Type B pancreatic cell (in vitro differentiated cells): ENCODE results near the gene RNF34. TPM values are rescaled to one million over a fixed set of nuclear protein-coding genes. Genes with fewer than 3 reads are reported as not detected.
A peak's percentile ranks its signal among the peaks of the same experiment; 100 is the strongest.

Experiments
- DNase-seq: peaks from one replicate; pipeline ENCODE4 v3.0.0; 2021; ENCODE audit warnings: mixed read lengths; ENCODE audit not compliant: unreplicated experiment; ENCODE audit errors: extremely low spot score
- H3K27ac Mint-ChIP-seq: 2 replicates; pipeline ENCODE4 v1.8.0; 2021; ENCODE audit warnings: mild to moderate bottlenecking, mixed read lengths
- H3K27me3 Mint-ChIP-seq: 2 replicates; pipeline ENCODE4 v1.8.0; 2021; ENCODE audit warnings: mixed read lengths
- H3K36me3 Mint-ChIP-seq: 2 replicates; pipeline ENCODE4 v1.8.0; 2021; ENCODE audit warnings: mixed read lengths
- H3K4me1 Mint-ChIP-seq: one replicate; pipeline ENCODE4 v1.8.0; 2021; ENCODE audit warnings: mixed read lengths; ENCODE audit not compliant: unreplicated experiment
- H3K4me3 Mint-ChIP-seq: 2 replicates; pipeline ENCODE4 v1.8.0; 2021; ENCODE audit warnings: mild to moderate bottlenecking, mixed read lengths
- H3K9me3 Mint-ChIP-seq: 2 replicates; pipeline ENCODE4 v1.8.0; 2021; ENCODE audit warnings: mixed read lengths
- CTCF ChIP-seq: fragments of 200-600 bp; sonication (generic); conservative IDR thresholded peaks from 2 replicates; pipeline ENCODE4 v1.5.0; 2021; ENCODE audit warnings: antibody characterized with exemption, mild to moderate bottlenecking
- long read RNA-seq: library from polyadenylated mRNA; unstranded; transcript quantifications from one replicate; pipeline ENCODE4 v2.0.0, GENCODE V29; 2020
- total RNA-seq: library from RNA; stranded (reverse); gene quantifications from 2 replicates; pipeline ENCODE4 v1.2.1, GENCODE V29; 2021; ENCODE audit warnings: low replicate concordance

RNF34 gene
- 44.3 and 47.8 TPM in 2 replicates for total RNA-seq
- long read RNA-seq, transcript RNF34-201 (6 exons, 2,066 nt): major isoform, 226 of 266 reads
- long read RNA-seq, transcript RNF34-203 (7 exons, 2,051 nt): minor isoform, 7 of 266 reads
- long read RNA-seq, partial matches to known transcripts: 15 of 266 reads
- long read RNA-seq, other reads (novel, unspliced or antisense): 17 of 266 reads

- no peaks in the 10 kb centered on the region for H3K9me3 Mint-ChIP-seq
- peak within 1 kb of the TSS; percentile 99 for H3K4me3 Mint-ChIP-seq
- H3K36me3 Mint-ChIP-seq: peaks cover 6% of the 10 kb centered on the region
- H3K27me3 Mint-ChIP-seq: no peaks in the 10 kb centered on the region
- peak within 1 kb of the TSS; percentile 97 for H3K27ac Mint-ChIP-seq
- DNase-seq: peak; percentile 97
- peaks cover 27% of the 10 kb centered on the region for H3K4me1 Mint-ChIP-seq
- TF ChIP-seq CTCF: no peak
These were observed at the start of gene RNF34 for GRCh38 chr12:121399391-121400331. RNF34 (plus strand) TSS chr12:121400118; CDS start chr12:121400213, 95 bp downstream.

GRCh38 chr12:121351820-121352681, 47.9 kb upstream of the RNF34 start, which contains the start of gene ANAPC5:
ANAPC5 (minus strand) TSS chr12:121352411; CDS start chr12:121352340, 71 bp downstream.
- H3K36me3 Mint-ChIP-seq: no peaks in the 10 kb centered on the region
- peak within 1 kb of the TSS; percentile 98 for H3K4me3 Mint-ChIP-seq
- TF ChIP-seq CTCF: no peak
- peak; percentile 91 for DNase-seq
- H3K4me1 Mint-ChIP-seq: peaks cover 9% of the 10 kb centered on the region
- H3K27ac Mint-ChIP-seq: peak within 1 kb of the TSS; percentile 97
- no peaks in the 10 kb centered on the region for H3K27me3 Mint-ChIP-seq
- no peaks in the 10 kb centered on the region for H3K9me3 Mint-ChIP-seq

- H3K27me3 Mint-ChIP-seq: no peaks in the 10 kb centered on the region
- peak overlapping the region; percentile 97 for H3K27ac Mint-ChIP-seq
- no peaks in the 10 kb centered on the region for H3K36me3 Mint-ChIP-seq
- TF ChIP-seq CTCF: no peak
- peak; percentile 73 for DNase-seq
- H3K9me3 Mint-ChIP-seq: no peaks in the 10 kb centered on the region
- H3K4me1 Mint-ChIP-seq: peaks cover 9% of the 10 kb centered on the region
- H3K4me3 Mint-ChIP-seq: peak overlapping the region; percentile 98
These were observed 47.3 kb upstream of the RNF34 start for GRCh38 chr12:121352682-121353018.

- no peaks in the 10 kb centered on the region for H3K27me3 Mint-ChIP-seq
- TF ChIP-seq CTCF: no peak
- H3K4me3 Mint-ChIP-seq: no peak overlapping the region
- H3K9me3 Mint-ChIP-seq: no peaks in the 10 kb centered on the region
- H3K27ac Mint-ChIP-seq: no peak overlapping the region
- no peaks in the 10 kb centered on the region for H3K36me3 Mint-ChIP-seq
- peaks cover 5% of the 10 kb centered on the region for H3K4me1 Mint-ChIP-seq
- no peak for DNase-seq
These were observed 44.1 kb upstream of the RNF34 start for GRCh38 chr12:121355818-121356217.

GRCh38 chr12:121356657-121357056, 43.3 kb upstream of the RNF34 start:
- Mint-ChIP-seq H3K27me3 (no peaks in the 10 kb centered on the region), H3K36me3 (no peaks in the 10 kb centered on the region), H3K27ac (no peak overlapping the region), H3K4me3 (no peak overlapping the region), H3K4me1 (peaks cover 5% of the 10 kb centered on the region), H3K9me3 (no peaks in the 10 kb centered on the region)
- DNase-seq: no peak
- no peak for TF ChIP-seq CTCF
